ENCODE results near the gene TRIM31.

TRIM31 gene

GRCh38 chr6:30113003-30113759, at the start of gene TRIM31:
Gene TRIM31 (minus strand): TSS chr6:30113090. CDS start chr6:30112805, 285 bp downstream.
- no peak within 1 kb of the TSS for H3K4me3 Mint-ChIP-seq
- H3K4me1 Mint-ChIP-seq (ENCODE audit: low read depth): peaks cover 4% of the 10 kb centered on the region
- DNase-seq (ENCODE audit: low spot score): no peak
- H3K9me3 Mint-ChIP-seq: no peaks in the 10 kb centered on the region
- H3K27me3 Mint-ChIP-seq (ENCODE audit: low read depth): peaks cover 59% of the 10 kb centered on the region
- no peak within 1 kb of the TSS for H3K27ac Mint-ChIP-seq
- H3K36me3 Mint-ChIP-seq (ENCODE audit: low read depth): no peaks in the 10 kb centered on the region

GRCh38 chr6:30162265-30163089, 49.6 kb upstream of the TRIM31 start:
- H3K27me3 Mint-ChIP-seq (ENCODE audit: low read depth): no peaks in the 10 kb centered on the region
- H3K4me3 Mint-ChIP-seq: peak overlapping the region; percentile 31
- H3K27ac Mint-ChIP-seq: no peak overlapping the region
- DNase-seq (ENCODE audit: low spot score): no peak
- H3K4me1 Mint-ChIP-seq (ENCODE audit: low read depth): peaks cover 18% of the 10 kb centered on the region
- no peaks in the 10 kb centered on the region for H3K36me3 Mint-ChIP-seq (ENCODE audit: low read depth)
- no peaks in the 10 kb centered on the region for H3K9me3 Mint-ChIP-seq

- H3K36me3 Mint-ChIP-seq (ENCODE audit: low read depth): no peaks in the 10 kb centered on the region
- DNase-seq (ENCODE audit: low spot score): no peak
- H3K27ac Mint-ChIP-seq: no peak within 1 kb of the TSS
- peaks cover 12% of the 10 kb centered on the region for H3K4me1 Mint-ChIP-seq (ENCODE audit: low read depth)
- H3K9me3 Mint-ChIP-seq: no peaks in the 10 kb centered on the region
- H3K27me3 Mint-ChIP-seq (ENCODE audit: low read depth): no peaks in the 10 kb centered on the region
- H3K4me3 Mint-ChIP-seq: no peak within 1 kb of the TSS
Measured at GRCh38 chr6:30160785-30161531, 48.1 kb upstream of the TRIM31 start, which contains the start of gene TRIM10. Gene TRIM10 (minus strand): TSS chr6:30161211. CDS start chr6:30160858, 353 bp downstream.

- Mint-ChIP-seq H3K4me3 (no peak overlapping the region), H3K36me3 (ENCODE audit: low read depth) (no peaks in the 10 kb centered on the region), H3K27ac (no peak overlapping the region), H3K9me3 (no peaks in the 10 kb centered on the region), H3K4me1 (ENCODE audit: low read depth) (peaks cover 12% of the 10 kb centered on the region), H3K27me3 (ENCODE audit: low read depth) (no peaks in the 10 kb centered on the region)
- no peak for DNase-seq (ENCODE audit: low spot score)
Measured at GRCh38 chr6:30160008-30160784, 47.3 kb upstream of the TRIM31 start.

- Mint-ChIP-seq H3K4me1 (ENCODE audit: low read depth) (peaks cover 12% of the 10 kb centered on the region), H3K4me3 (no peak overlapping the region), H3K27me3 (ENCODE audit: low read depth) (peaks cover 4% of the 10 kb centered on the region), H3K27ac (no peak overlapping the region), H3K9me3 (no peaks in the 10 kb centered on the region), H3K36me3 (ENCODE audit: low read depth) (no peaks in the 10 kb centered on the region)
- no peak for DNase-seq (ENCODE audit: low spot score)
Measured at GRCh38 chr6:30158475-30159040, 45.7 kb upstream of the TRIM31 start.

GRCh38 chr6:30157999-30158398, 45.1 kb upstream of the TRIM31 start:
- no peak for DNase-seq (ENCODE audit: low spot score)
- no peak overlapping the region for H3K4me3 Mint-ChIP-seq
- peaks cover 9% of the 10 kb centered on the region for H3K4me1 Mint-ChIP-seq (ENCODE audit: low read depth)
- no peaks in the 10 kb centered on the region for H3K9me3 Mint-ChIP-seq
- H3K36me3 Mint-ChIP-seq (ENCODE audit: low read depth): no peaks in the 10 kb centered on the region
- peaks cover 7% of the 10 kb centered on the region for H3K27me3 Mint-ChIP-seq (ENCODE audit: low read depth)
- H3K27ac Mint-ChIP-seq: no peak overlapping the region

- Mint-ChIP-seq H3K9me3 (no peaks in the 10 kb centered on the region), H3K4me3 (no peak overlapping the region), H3K27me3 (ENCODE audit: low read depth) (peaks cover 7% of the 10 kb centered on the region), H3K4me1 (ENCODE audit: low read depth) (peaks cover 9% of the 10 kb centered on the region), H3K27ac (no peak overlapping the region), H3K36me3 (ENCODE audit: low read depth) (no peaks in the 10 kb centered on the region)
- no peak for DNase-seq (ENCODE audit: low spot score)
Measured at GRCh38 chr6:30157581-30157980, 44.7 kb upstream of the TRIM31 start.

- H3K36me3 Mint-ChIP-seq (ENCODE audit: low read depth): no peaks in the 10 kb centered on the region
- DNase-seq (ENCODE audit: low spot score): no peak
- peaks cover 6% of the 10 kb centered on the region for H3K4me1 Mint-ChIP-seq (ENCODE audit: low read depth)
- peaks cover 9% of the 10 kb centered on the region for H3K27me3 Mint-ChIP-seq (ENCODE audit: low read depth)
- no peak overlapping the region for H3K4me3 Mint-ChIP-seq
- no peak overlapping the region for H3K27ac Mint-ChIP-seq
- H3K9me3 Mint-ChIP-seq: no peaks in the 10 kb centered on the region
Measured at GRCh38 chr6:30156774-30157173, 43.9 kb upstream of the TRIM31 start.

GRCh38 chr6:30156262-30156599, 43.3 kb upstream of the TRIM31 start:
- Mint-ChIP-seq H3K27ac (no peak overlapping the region), H3K4me3 (no peak overlapping the region), H3K36me3 (ENCODE audit: low read depth) (no peaks in the 10 kb centered on the region), H3K27me3 (ENCODE audit: low read depth) (peaks cover 9% of the 10 kb centered on the region), H3K4me1 (ENCODE audit: low read depth) (peaks cover 10% of the 10 kb centered on the region), H3K9me3 (no peaks in the 10 kb centered on the region)
- no peak for DNase-seq (ENCODE audit: low spot score)

- Mint-ChIP-seq H3K4me3 (no peak overlapping the region), H3K36me3 (ENCODE audit: low read depth) (no peaks in the 10 kb centered on the region), H3K27me3 (ENCODE audit: low read depth) (peaks cover 9% of the 10 kb centered on the region), H3K27ac (no peak overlapping the region), H3K4me1 (ENCODE audit: low read depth) (peaks cover 10% of the 10 kb centered on the region), H3K9me3 (no peaks in the 10 kb centered on the region)
- no peak for DNase-seq (ENCODE audit: low spot score)
Measured at GRCh38 chr6:30155520-30156261, 42.8 kb upstream of the TRIM31 start.

GRCh38 chr6:30154709-30155519, 42.0 kb upstream of the TRIM31 start:
- Mint-ChIP-seq H3K27me3 (ENCODE audit: low read depth) (peaks cover 14% of the 10 kb centered on the region), H3K9me3 (no peaks in the 10 kb centered on the region), H3K4me1 (ENCODE audit: low read depth) (peaks cover 10% of the 10 kb centered on the region), H3K36me3 (ENCODE audit: low read depth) (no peaks in the 10 kb centered on the region), H3K27ac (no peak overlapping the region), H3K4me3 (no peak overlapping the region)
- no peak for DNase-seq (ENCODE audit: low spot score)

- peaks cover 9% of the 10 kb centered on the region for H3K4me1 Mint-ChIP-seq (ENCODE audit: low read depth)
- no peak for DNase-seq (ENCODE audit: low spot score)
- peaks cover 16% of the 10 kb centered on the region for H3K27me3 Mint-ChIP-seq (ENCODE audit: low read depth)
- no peak overlapping the region for H3K4me3 Mint-ChIP-seq
- H3K36me3 Mint-ChIP-seq (ENCODE audit: low read depth): no peaks in the 10 kb centered on the region
- H3K9me3 Mint-ChIP-seq: no peaks in the 10 kb centered on the region
- H3K27ac Mint-ChIP-seq: no peak overlapping the region
Measured at GRCh38 chr6:30154061-30154460, 41.2 kb upstream of the TRIM31 start.
